B cell (primary cell): ENCODE measurements around the gene FA2H. TPM values are rescaled to one million over a fixed set of nuclear protein-coding genes. Genes with fewer than 3 reads are reported as not detected.

Source experiments
- ATAC-seq: fragments of 200-7000 bp; cut with Tn5 transposase; one replicate; pipeline ENCODE4 v1.10.0; 2021; ENCODE audit warnings: low read depth, mild to moderate bottlenecking, moderate number of reproducible peaks, moderate library complexity
- CTCF ChIA-PET: fragments of 350-600 bp; sonication (Branson Sonifier 250); formaldehyde crosslinking; loops from one replicate; lab custom pipeline; 2021; ENCODE audit warnings: antibody characterized with exemption, inconsistent platforms; lab: Charles Lee
- POLR2A ChIA-PET: fragments of 350-600 bp; sonication (Branson Sonifier 250); formaldehyde crosslinking; loops from one replicate; lab custom pipeline; 2021; ENCODE audit warnings: antibody characterized with exemption; lab: Charles Lee
- DNase-seq: peaks from one replicate; pipeline ENCODE4 v3.0.0; 2013
- H2AFZ ChIP-seq: 2 replicates; pipeline ENCODE4 v1.6.1; 2012; ENCODE audit warnings: mild to moderate bottlenecking, low read depth, low read length; ENCODE audit not compliant: insufficient read depth, poor library complexity, severe bottlenecking
- H3K27ac ChIP-seq, 2 donors: 1 replicate in 1 of 2; 2 replicates in 1 of 2; pipeline ENCODE4 v1.5.1; 2012 to 2013; ENCODE audit warnings: low read length in 2 of 2, mild to moderate bottlenecking in 2 of 2, moderate library complexity in 1 of 2
- H3K27me3 ChIP-seq, 4 experiments: fragments of 200-600 bp in 1 of 4; sonication (generic) in 1 of 4; replicated peaks in 1 of 4; 1 replicate in 2 of 4; 2 replicates in 2 of 4; pipeline versions ENCODE4 v1.6.1 to v1.7.0; 2013 to 2016; ENCODE audit warnings: low read length in 3 of 4, mild to moderate bottlenecking in 2 of 4, mixed read lengths in 1 of 4, moderate library complexity in 1 of 4; ENCODE audit not compliant: insufficient read depth in 4 of 4, control insufficient read depth in 3 of 4; ENCODE audit errors: control extremely low read depth in 1 of 4
- H3K36me3 ChIP-seq, 2 experiments: replicated peaks in 1 of 2; 1 replicate in 1 of 2; 2 replicates in 1 of 2; pipeline versions ENCODE4 v1.6.1 to v1.7.1; 2013; ENCODE audit warnings: low read length in 1 of 2; ENCODE audit not compliant: insufficient read depth in 2 of 2, control insufficient read depth in 1 of 2; ENCODE audit errors: control extremely low read depth in 1 of 2, extremely low read depth in 1 of 2
- H3K4me1 ChIP-seq, 2 donors: fragments of 200-600 bp in 1 of 2; sonication (generic) in 1 of 2; 1 replicate in 1 of 2; 2 replicates in 1 of 2; pipeline versions ENCODE4 v1.5.1 to v1.6.1; 2013 to 2017; ENCODE audit warnings: low read length in 2 of 2; ENCODE audit not compliant: control insufficient read depth in 2 of 2, insufficient read depth in 2 of 2
- H3K4me2 ChIP-seq: replicated peaks from 2 replicates; pipeline ENCODE3; 2012; ENCODE audit warnings: mild to moderate bottlenecking, low read depth, low read length; ENCODE audit not compliant: poor library complexity, severe bottlenecking
- H3K4me3 ChIP-seq, 5 experiments: fragments of 200-600 bp in 1 of 5; sonication (generic) in 1 of 5; 1 replicate in 3 of 5; 2 replicates in 2 of 5; pipeline versions ENCODE4 v1.5.1 to v1.7.0; 2011 to 2016; ENCODE audit warnings: low read length in 4 of 5, mild to moderate bottlenecking in 4 of 5, low read depth in 2 of 5, control low read depth in 1 of 5, moderate library complexity in 1 of 5; ENCODE audit not compliant: insufficient read depth in 1 of 5; ENCODE audit errors: control extremely low read depth in 1 of 5, extremely low read depth in 1 of 5
- H3K79me2 ChIP-seq: fragments of 200-600 bp; sonication (generic); one replicate; pipeline ENCODE4 v1.6.0; 2016; ENCODE audit warnings: low read length; ENCODE audit not compliant: control insufficient read depth, insufficient read depth
- H3K9ac ChIP-seq: fragments of 200-600 bp; sonication (generic); 2 replicates; pipeline ENCODE4 v1.6.1; 2017; ENCODE audit warnings: mild to moderate bottlenecking, low read length, moderate library complexity
- H3K9me3 ChIP-seq, 3 donors: one replicate each; pipeline versions ENCODE4 v1.6.1 to v1.7.1; 2013; ENCODE audit warnings: low read length in 2 of 3; ENCODE audit not compliant: control insufficient read depth in 2 of 3, insufficient read depth in 1 of 3; ENCODE audit errors: control extremely low read depth in 1 of 3
- H4K20me1 ChIP-seq: 2 replicates; pipeline ENCODE4 v1.6.0; 2012; ENCODE audit warnings: mild to moderate bottlenecking, low read length; ENCODE audit not compliant: insufficient read depth, control insufficient read depth, poor library complexity, severe bottlenecking
- H3K27ac Mint-ChIP-seq: one replicate; pipeline ENCODE4 v1.8.0; 2021; ENCODE audit warnings: mixed read lengths
- H3K27me3 Mint-ChIP-seq: one replicate; pipeline ENCODE4 v1.8.0; 2021; ENCODE audit warnings: mixed read lengths
- H3K4me1 Mint-ChIP-seq: one replicate; pipeline ENCODE4 v1.8.0; 2021; ENCODE audit warnings: mixed read lengths
- H3K4me3 Mint-ChIP-seq: one replicate; pipeline ENCODE4 v1.8.0; 2021; ENCODE audit warnings: mixed read lengths
- H3K9me3 Mint-ChIP-seq: one replicate; pipeline ENCODE4 v1.8.0; 2022; ENCODE audit warnings: mixed read lengths; ENCODE audit not compliant: insufficient read depth
- CTCF ChIP-seq: fragments of 200-600 bp; IDR thresholded peaks from one replicate; pipeline ENCODE4 v1.8.0; 2022; ENCODE audit warnings: antibody characterized with exemption, mild to moderate bottlenecking
- EZH2 ChIP-seq: IDR thresholded peaks from 2 replicates; pipeline ENCODE4 v1.6.1; 2012; ENCODE audit warnings: borderline replicate concordance, low read depth, mild to moderate bottlenecking, moderate library complexity, low read length; ENCODE audit not compliant: insufficient read depth, poor library complexity, severe bottlenecking
- WGBS: methylation state at CpG from one replicate; pipeline ENCODE4 v1.1.5; 2013; ENCODE audit warnings: missing lambda C conversion rate; ENCODE audit not compliant: insufficient coverage; 5-methylcytosine and 5-hydroxymethylcytosine counted together
- intact Hi-C: fragments of 100-400 bp; cut with micrococcal nuclease; formaldehyde crosslinking; loops from one replicate; pipeline ENCODE4 v1.10.0; 2022
- polyA plus RNA-seq: library from polyadenylated mRNA; depleted of rRNA; stranded (reverse); fragments of >200 nt; gene quantifications from 2 replicates; pipeline ENCODE4 v1.2.3, GENCODE V29; 2012
- total RNA-seq, 2 donors: library from RNA; stranded (reverse); fragments of 120-200 nt in 1 of 2; gene quantifications; 1 replicate in 1 of 2; 2 replicates in 1 of 2; pipeline versions ENCODE4 v1.2.3 to v1.2.4, GENCODE V29; 2013 to 2022

Gene FA2H
- total and polyA plus RNA-seq, 2 donors (not counting 1 experiment from before 2014, with no cell fraction given), result 1.0 to 3.6 TPM

GRCh38 chr16:74736531-74737157, 38.0 kb downstream of the FA2H start:
- H3K27ac Mint-ChIP-seq, result no peak overlapping the region
- no peak overlapping the region for H3K9ac ChIP-seq
- no peak for TF ChIP-seq CTCF
- TF ChIP-seq EZH2, result no peak
- H3K9me3 Mint-ChIP-seq, result no peaks in the 10 kb centered on the region
- intact Hi-C loops, result no loop called here
- no peak overlapping the region for H3K4me3 ChIP-seq
- H3K4me3 Mint-ChIP-seq, result no peak overlapping the region
- no peak overlapping the region for H3K27ac ChIP-seq
- H3K4me1 Mint-ChIP-seq, result no peaks in the 10 kb centered on the region
- 64% methylated on average over 5 of the region's 9 CpGs for WGBS
- H3K79me2 ChIP-seq, result no peaks in the 10 kb centered on the region
- no peak overlapping the region for H2AFZ ChIP-seq
- H3K27me3 ChIP-seq, result no peaks in the 10 kb centered on the region
- no peak for DNase-seq
- POLR2A ChIA-PET, result no interaction called here
- H4K20me1 ChIP-seq, result no peaks in the 10 kb centered on the region
- no peak for ATAC-seq
- no peaks in the 10 kb centered on the region for H3K27me3 Mint-ChIP-seq
- H3K9me3 ChIP-seq, result no peaks in the 10 kb centered on the region
- no peaks in the 10 kb centered on the region for H3K36me3 ChIP-seq
- no peaks in the 10 kb centered on the region for H3K4me1 ChIP-seq
- CTCF ChIA-PET, result no interaction called here
- no peak overlapping the region for H3K4me2 ChIP-seq

- no peak for ATAC-seq
- CTCF ChIA-PET, result no interaction called here
These were observed 39.1 kb downstream of the FA2H start for GRCh38 chr16:74735554-74735953.

More at GRCh38 chr16:74735554-74735953, 39.1 kb downstream of the FA2H start:
- no peak overlapping the region for H3K27ac Mint-ChIP-seq
- H3K27me3 Mint-ChIP-seq, result no peaks in the 10 kb centered on the region
- no peaks in the 10 kb centered on the region for H3K27me3 ChIP-seq
- H3K27ac ChIP-seq, result no peak overlapping the region
- no peak overlapping the region for H3K9ac ChIP-seq
- H3K79me2 ChIP-seq, result no peaks in the 10 kb centered on the region
- no peak overlapping the region for H2AFZ ChIP-seq
- H3K4me3 Mint-ChIP-seq, result no peak overlapping the region
- no peaks in the 10 kb centered on the region for H3K4me1 ChIP-seq
- intact Hi-C loops, result no loop called here
- H3K4me1 Mint-ChIP-seq, result no peaks in the 10 kb centered on the region
- POLR2A ChIA-PET, result no interaction called here
- WGBS, result 100% methylated on average over 3 of the region's 3 CpGs
- no peak for TF ChIP-seq EZH2
- no peak for TF ChIP-seq CTCF
- H3K4me3 ChIP-seq, result no peak overlapping the region
- H3K4me2 ChIP-seq, result no peak overlapping the region
- H4K20me1 ChIP-seq, result no peaks in the 10 kb centered on the region
- no peak for DNase-seq
- H3K9me3 ChIP-seq, result no peaks in the 10 kb centered on the region
- no peaks in the 10 kb centered on the region for H3K9me3 Mint-ChIP-seq
- H3K36me3 ChIP-seq, result no peaks in the 10 kb centered on the region
